SU-DHL-6 (cell line): ENCODE data around the gene BCAS3.

Experiments
- EZH2phosphoT487 ChIP-seq: fragments of 200-600 bp; sonication (generic), shearing (Covaris generic); conservative IDR thresholded peaks from 2 replicates; pipeline ENCODE4 v1.6.1; 2018; ENCODE audit warnings: mild to moderate bottlenecking, antibody characterized with exemption, low read length, moderate library complexity, mixed read lengths
- TF ChIP-seq, protein P1 (sequence below): fragments of 200-600 bp; sonication (generic); IDR thresholded peaks from one replicate; pipeline ENCODE4 v1.5.1; 2017; ENCODE audit warnings: antibody characterized with exemption, mild to moderate bottlenecking, low read length, moderate library complexity; ENCODE audit not compliant: insufficient read depth, poor library complexity, severe bottlenecking

DNA sequence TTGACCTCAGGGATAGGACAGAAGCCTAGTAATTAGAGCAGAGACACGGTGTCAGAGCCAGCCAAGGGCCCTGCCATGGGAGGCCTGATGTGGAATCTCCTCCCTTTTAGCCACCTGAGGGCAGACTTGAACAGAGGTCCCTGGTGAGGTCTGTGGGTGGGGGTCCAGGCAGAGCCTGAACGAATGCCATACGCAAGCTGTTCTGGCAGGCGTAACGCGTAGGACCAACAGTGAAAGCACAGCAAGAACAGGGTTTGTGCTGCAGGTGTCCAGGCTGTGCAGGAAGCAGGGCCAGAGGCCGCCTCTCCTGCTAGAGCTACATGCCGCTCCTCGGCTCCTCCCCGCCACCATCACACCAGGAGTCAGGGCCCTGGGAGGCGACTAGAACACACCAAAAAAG lies 640.1 kb downstream of the BCAS3 start:
- TF ChIP-seq, protein P1, sequence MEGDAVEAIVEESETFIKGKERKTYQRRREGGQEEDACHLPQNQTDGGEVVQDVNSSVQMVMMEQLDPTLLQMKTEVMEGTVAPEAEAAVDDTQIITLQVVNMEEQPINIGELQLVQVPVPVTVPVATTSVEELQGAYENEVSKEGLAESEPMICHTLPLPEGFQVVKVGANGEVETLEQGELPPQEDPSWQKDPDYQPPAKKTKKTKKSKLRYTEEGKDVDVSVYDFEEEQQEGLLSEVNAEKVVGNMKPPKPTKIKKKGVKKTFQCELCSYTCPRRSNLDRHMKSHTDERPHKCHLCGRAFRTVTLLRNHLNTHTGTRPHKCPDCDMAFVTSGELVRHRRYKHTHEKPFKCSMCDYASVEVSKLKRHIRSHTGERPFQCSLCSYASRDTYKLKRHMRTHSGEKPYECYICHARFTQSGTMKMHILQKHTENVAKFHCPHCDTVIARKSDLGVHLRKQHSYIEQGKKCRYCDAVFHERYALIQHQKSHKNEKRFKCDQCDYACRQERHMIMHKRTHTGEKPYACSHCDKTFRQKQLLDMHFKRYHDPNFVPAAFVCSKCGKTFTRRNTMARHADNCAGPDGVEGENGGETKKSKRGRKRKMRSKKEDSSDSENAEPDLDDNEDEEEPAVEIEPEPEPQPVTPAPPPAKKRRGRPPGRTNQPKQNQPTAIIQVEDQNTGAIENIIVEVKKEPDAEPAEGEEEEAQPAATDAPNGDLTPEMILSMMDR = no peak
- TF ChIP-seq EZH2phosphoT487 = no peak
